Adrenal gland (tissue), 5 donors: ENCODE data around the gene YAP1.

ENCODE experiments used
- CTCF ChIP-seq, 6 experiments: fragments of 450-650 bp in 4 of 6; fragments of 200-600 bp in 2 of 6; sonication (generic) in 1 of 6; IDR thresholded peaks; 1 replicate in 5 of 6; 2 replicates in 1 of 6; pipeline versions ENCODE4 v1.5.1 to v1.8.0; 2016 to 2021; ENCODE audit warnings: antibody characterized with exemption in 6 of 6, mild to moderate bottlenecking in 2 of 6, moderate library complexity in 1 of 6
- POLR2A ChIP-seq, 2 donors: fragments of 450-650 bp; IDR thresholded peaks; one replicate each; pipeline ENCODE4 v1.6.1; 2017; ENCODE audit warnings: antibody characterized with exemption in 2 of 2, mild to moderate bottlenecking in 2 of 2, moderate library complexity in 1 of 2
- donor health status: DM: no; HTN: no; CAD: no.

GRCh38 chr11:102154806-102155205 lies 44.6 kb downstream of the YAP1 start:
- TF ChIP-seq POLR2A (IDR thresholded peaks at IDR 0.05) (no peak), CTCF (IDR thresholded peaks at IDR 0.05) (no peak)
